ENCODE results near the gene GDF3. TPM values are rescaled to one million over a fixed set of nuclear protein-coding genes. Genes with fewer than 3 reads are reported as not detected.

GDF3 gene
- polyA plus RNA-seq, 3 donors, result not detected

- Histone ChIP-seq H3K36me3 (replicated peaks in 1 of 2; ENCODE audit: control insufficient read depth in 1 of 2, insufficient read depth in 2 of 2, low read length in 2 of 2) (no peaks in the 10 kb centered on the region), H3K27ac (ENCODE audit: low read depth in 1 of 2, low read length in 2 of 2) (no peak overlapping the region), H2AFZ (ENCODE audit: insufficient read depth, low read depth, low read length, poor library complexity, severe bottlenecking) (no peak overlapping the region), H3K4me3 (replicated peaks in 1 of 3; ENCODE audit: low read depth in 2 of 3, low read length in 3 of 3) (no peak overlapping the region), H3K9me3 (replicated peaks in 1 of 2; ENCODE audit: control insufficient read depth in 1 of 2, insufficient read depth in 1 of 2, low read length in 2 of 2) (no peaks in the 10 kb centered on the region), H3K9ac (ENCODE audit: insufficient read depth, low read length, poor library complexity, severe bottlenecking) (no peak overlapping the region), H3K4me1 (ENCODE audit: control insufficient read depth in 1 of 2, insufficient read depth in 2 of 2, low read length in 2 of 2) (peaks cover 0 to 5% of the 10 kb centered on the region in 2 donors), H3K79me2 (ENCODE audit: insufficient read depth, low read length) (no peaks in the 10 kb centered on the region), H4K20me1 (ENCODE audit: insufficient read depth, low read length) (no peaks in the 10 kb centered on the region), H3K4me2 (replicated peaks; ENCODE audit: extremely low read depth, low read length, poor library complexity, severe bottlenecking) (no peak overlapping the region), H3K27me3 (ENCODE audit: control insufficient read depth in 2 of 2, insufficient read depth in 2 of 2, low read length in 2 of 2) (no peaks in the 10 kb centered on the region)
- no peak overlapping the region for H3K4me3 Mint-ChIP-seq
- H3K4me1 Mint-ChIP-seq, result no peaks in the 10 kb centered on the region
- H3K9me3 Mint-ChIP-seq, result peaks cover 0 to 2% (median 0%) of the 10 kb centered on the region in 7 donors
- peak in 1 of 3 donors; percentile 39 for DNase-seq
- H3K27me3 Mint-ChIP-seq (ENCODE audit: low read depth in 3 of 3), result peaks cover 0 to 2% (median 2%) of the 10 kb centered on the region in 3 donors
- no peak for TF ChIP-seq CTCF (IDR thresholded peaks at IDR 0.05)
- no peak overlapping the region for H3K27ac Mint-ChIP-seq
- H3K36me3 Mint-ChIP-seq, result no peaks in the 10 kb centered on the region
- intact Hi-C loops (cut with micrococcal nuclease), result no loop called here
- WGBS (ENCODE audit: insufficient coverage), result 90% methylated on average over 1 of the region's 8 CpGs
Measured at GRCh38 chr12:7709969-7710675, 14.5 kb upstream of the GDF3 start.

DNA sequence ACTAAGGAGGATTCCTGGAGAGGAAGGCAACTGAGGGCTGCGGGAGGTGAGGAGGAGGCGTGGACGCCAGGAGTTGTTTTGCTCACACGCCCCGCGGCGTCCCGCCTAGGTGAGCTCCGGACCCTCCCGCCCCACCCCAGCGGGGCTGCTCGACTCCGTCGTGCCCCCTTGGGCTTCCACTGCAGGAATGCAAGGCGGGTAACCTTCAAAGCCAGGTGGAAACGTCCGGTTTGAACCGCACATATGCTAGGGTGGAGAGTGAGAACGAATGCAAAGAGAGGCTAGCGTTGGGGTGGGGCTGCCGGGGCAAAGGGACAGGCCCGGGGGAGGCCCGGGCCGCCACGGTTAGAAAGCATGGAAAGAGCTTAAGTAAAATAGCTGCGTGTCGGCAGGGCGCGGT lies 10.3 kb upstream of the GDF3 start:
- Histone ChIP-seq H3K9me3 (replicated peaks in 1 of 2; ENCODE audit: control insufficient read depth in 1 of 2, insufficient read depth in 1 of 2, low read length in 2 of 2) (no peaks in the 10 kb centered on the region), H2AFZ (ENCODE audit: insufficient read depth, low read depth, low read length, poor library complexity, severe bottlenecking) (no peak overlapping the region), H3K9ac (ENCODE audit: insufficient read depth, low read length, poor library complexity, severe bottlenecking) (no peak overlapping the region), H3K27me3 (ENCODE audit: control insufficient read depth in 2 of 2, insufficient read depth in 2 of 2, low read length in 2 of 2) (no peaks in the 10 kb centered on the region), H3K36me3 (replicated peaks in 1 of 2; ENCODE audit: control insufficient read depth in 1 of 2, insufficient read depth in 2 of 2, low read length in 2 of 2) (no peaks in the 10 kb centered on the region), H3K4me1 (ENCODE audit: control insufficient read depth in 1 of 2, insufficient read depth in 2 of 2, low read length in 2 of 2) (peaks cover 0 to 5% of the 10 kb centered on the region in 2 donors), H3K79me2 (ENCODE audit: insufficient read depth, low read length) (no peaks in the 10 kb centered on the region), H3K27ac (ENCODE audit: low read depth in 1 of 2, low read length in 2 of 2) (no peak overlapping the region), H3K4me3 (replicated peaks in 1 of 3; ENCODE audit: low read depth in 2 of 3, low read length in 3 of 3) (no peak overlapping the region), H3K4me2 (replicated peaks; ENCODE audit: extremely low read depth, low read length, poor library complexity, severe bottlenecking) (no peak overlapping the region), H4K20me1 (ENCODE audit: insufficient read depth, low read length) (no peaks in the 10 kb centered on the region)
- 97% methylated on average over 25 of the region's 29 CpGs for WGBS (ENCODE audit: insufficient coverage)
- Mint-ChIP-seq H3K27ac (no peak overlapping the region), H3K36me3 (no peaks in the 10 kb centered on the region), H3K27me3 (ENCODE audit: low read depth in 3 of 3) (peaks cover 0 to 2% (median 0%) of the 10 kb centered on the region in 3 donors), H3K9me3 (peaks cover 0 to 2% (median 0%) of the 10 kb centered on the region in 7 donors), H3K4me3 (no peak overlapping the region), H3K4me1 (no peaks in the 10 kb centered on the region)
- intact Hi-C loops (cut with micrococcal nuclease), result no loop called here
- TF ChIP-seq CTCF (IDR thresholded peaks at IDR 0.05), result no peak
- no peak for DNase-seq

All from CD14-positive monocyte (primary cell).